HCT116 (cell line): ENCODE measurements around the gene A3GALT2. TPM values are rescaled to one million over a fixed set of nuclear protein-coding genes. Genes with fewer than 3 reads are reported as not detected.

Source experiments
- ATAC-seq: fragments of 200-7000 bp; cut with Tn5 transposase; 2 replicates; pipeline ENCODE4 v1.9.1; 2020; ENCODE audit warnings: mild to moderate bottlenecking, moderate library complexity
- BruUV-seq: library from RNA; stranded (reverse); fragments of 400-500 nt; replicated peaks from 2 replicates; lab custom pipeline; 2021; lab: Mats Ljungman, UMichigan
- CTCF ChIA-PET: fragments of 300-600 bp; sonication (Branson Sonifier 250); formaldehyde crosslinking; loops from one replicate; lab custom pipeline; 2021; ENCODE audit warnings: antibody characterized with exemption; lab: Charles Lee
- POLR2A ChIA-PET: fragments of 300-600, 350-600 bp; sonication (Branson Sonifier 250); formaldehyde crosslinking; loops from one replicate; lab custom pipeline; 2021; ENCODE audit warnings: antibody characterized with exemption; lab: Charles Lee
- RAD21 ChIA-PET, 2 experiments: fragments of 300-600 bp; sonication (Branson Sonifier 250); formaldehyde crosslinking; loops; one replicate each; lab custom pipeline; 2023; ENCODE audit warnings: low total read pairs in 2 of 2; ENCODE audit not compliant: uncharacterized antibody in 2 of 2, unreplicated experiment in 2 of 2, low non-redundant PET in 1 of 2; lab: Charles Lee
- DNase-seq: peaks from one replicate; pipeline ENCODE4 v3.0.0-alpha.2; 2010; ENCODE audit warnings: low read depth, low spot score
- H2AFZ ChIP-seq: fragments of 200-600 bp; shearing (Covaris generic), sonication (generic); 2 replicates; pipeline ENCODE4 v1.6.1; 2017; ENCODE audit warnings: low read depth, mixed run types, mixed read lengths, antibody characterized with exemption, low read length; ENCODE audit not compliant: poor library complexity, severe bottlenecking
- H3K27ac ChIP-seq: 2 replicates; pipeline ENCODE4 v1.5.1; 2012; ENCODE audit warnings: low read depth, low read length
- H3K27me3 ChIP-seq: fragments of 200-600 bp; sonication (generic); 2 replicates; pipeline ENCODE4 v1.6.1; 2016; ENCODE audit warnings: mixed run types, low read length, mixed read lengths; ENCODE audit not compliant: insufficient read depth
- H3K36me3 ChIP-seq, 2 experiments: fragments of 200-500 bp in 1 of 2; fragments of 200-600 bp in 1 of 2; sonication (Bioruptor generic) in 1 of 2; sonication (generic) in 1 of 2; 2 replicates each; pipeline versions ENCODE4 v1.5.1 to v1.6.1; 2014 to 2016; ENCODE audit warnings: low read length in 2 of 2, inconsistent platforms in 1 of 2, mixed read lengths in 1 of 2, mixed run types in 1 of 2; ENCODE audit not compliant: insufficient read depth in 2 of 2, control insufficient read depth in 1 of 2
- H3K4me1 ChIP-seq, 2 experiments: fragments of 200-600 bp in 1 of 2; sonication (generic) in 1 of 2; 2 replicates each; pipeline versions ENCODE4 v1.5.1 to v1.6.1; 2012 to 2017; ENCODE audit warnings: low read length in 2 of 2, inconsistent platforms in 1 of 2, mild to moderate bottlenecking in 1 of 2, mixed read lengths in 1 of 2, mixed run types in 1 of 2, moderate library complexity in 1 of 2; ENCODE audit not compliant: insufficient read depth in 2 of 2, control insufficient read depth in 1 of 2
- H3K4me2 ChIP-seq: fragments of 200-600 bp; sonication (generic); 2 replicates; pipeline ENCODE4 v1.6.1; 2017; ENCODE audit warnings: mixed run types, low read length, mixed read lengths
- H3K4me3 ChIP-seq, 2 experiments: fragments of 200-600 bp in 1 of 2; sonication (generic) in 1 of 2; replicated peaks in 1 of 2; 2 replicates each; pipeline ENCODE4 v1.5.1; 2011 to 2016; ENCODE audit warnings: low read length in 2 of 2, control low read depth in 1 of 2, low read depth in 1 of 2, mild to moderate bottlenecking in 1 of 2, mixed read lengths in 1 of 2, mixed run types in 1 of 2
- H3K79me2 ChIP-seq: fragments of 200-600 bp; sonication (generic); 2 replicates; pipeline ENCODE4 v1.6.1; 2017; ENCODE audit warnings: mild to moderate bottlenecking, mixed run types, low read length, moderate library complexity, mixed read lengths; ENCODE audit not compliant: insufficient read depth
- H3K9ac ChIP-seq: fragments of 200-600 bp; sonication (generic); 2 replicates; pipeline ENCODE4 v1.6.1; 2016; ENCODE audit warnings: low read length, mixed read lengths
- H3K9me2 ChIP-seq: fragments of 200-600 bp; sonication (generic), shearing (Covaris generic); 2 replicates; pipeline ENCODE4 v1.6.1; 2017; ENCODE audit warnings: mixed run types, mild to moderate bottlenecking, moderate library complexity; ENCODE audit not compliant: insufficient read depth
- H3K9me3 ChIP-seq, 2 experiments: fragments of 200-500 bp in 1 of 2; fragments of 200-600 bp in 1 of 2; sonication (Bioruptor generic) in 1 of 2; sonication (generic) in 1 of 2; 2 replicates each; pipeline ENCODE4 v1.6.1; 2014 to 2017; ENCODE audit warnings: low read length in 2 of 2, mixed read lengths in 2 of 2, inconsistent platforms in 1 of 2, low read depth in 1 of 2, mild to moderate bottlenecking in 1 of 2, mixed run types in 1 of 2, moderate library complexity in 1 of 2; ENCODE audit not compliant: control insufficient read depth in 1 of 2, insufficient read depth in 1 of 2
- H4K20me1 ChIP-seq: fragments of 200-600 bp; sonication (generic), shearing (Covaris generic); 2 replicates; pipeline ENCODE4 v1.6.1; 2017; ENCODE audit warnings: mixed run types, mild to moderate bottlenecking, moderate library complexity; ENCODE audit not compliant: insufficient read depth
- CEBPB ChIP-seq: IDR thresholded peaks from 2 replicates; pipeline ENCODE4 v1.6.1; 2012; ENCODE audit warnings: low read depth
- CTCF ChIP-seq, 3 experiments: fragments of 200-600 bp in 1 of 3; sonication (generic) in 1 of 3; IDR thresholded peaks in 2 of 3; conservative IDR thresholded peaks in 1 of 3; 2 replicates each; pipeline ENCODE4 v1.5.1; 2012 to 2017; ENCODE audit warnings: low read depth in 2 of 3, low read length in 2 of 3, antibody characterized with exemption in 1 of 3, borderline replicate concordance in 1 of 3, control low read depth in 1 of 3, mild to moderate bottlenecking in 1 of 3, mixed read lengths in 1 of 3, mixed run types in 1 of 3, moderate library complexity in 1 of 3; ENCODE audit not compliant: insufficient read depth in 1 of 3
- EZH2phosphoT487 ChIP-seq: fragments of 200-600 bp; IDR thresholded peaks from 2 replicates; pipeline ENCODE4 v1.6.1; 2018; ENCODE audit warnings: antibody characterized with exemption, borderline replicate concordance
- JUND ChIP-seq: IDR thresholded peaks from 2 replicates; pipeline ENCODE4 v1.6.1; 2012
- RAD21 ChIP-seq: IDR thresholded peaks from 2 replicates; pipeline ENCODE4 v1.6.1; 2012; ENCODE audit warnings: low read depth, mild to moderate bottlenecking
- SRF ChIP-seq: IDR thresholded peaks from 2 replicates; pipeline ENCODE4 v1.6.1; 2012; ENCODE audit warnings: low read depth
- YY1 ChIP-seq: IDR thresholded peaks from 2 replicates; pipeline ENCODE4 v1.6.1; 2011; ENCODE audit warnings: low read length, low read depth, moderate library complexity, mild to moderate bottlenecking; ENCODE audit not compliant: insufficient replicate concordance; ENCODE audit errors: extremely low read depth
- ZFX ChIP-seq: fragments of 450-650 bp; IDR thresholded peaks from 2 replicates; pipeline ENCODE4 v1.6.1; 2017
- intact Hi-C: fragments of 100-400 bp; cut with micrococcal nuclease; formaldehyde crosslinking; loops from 2 replicates; pipeline ENCODE4 v1.10.0; 2022
- total RNA-seq: library from RNA; stranded (reverse); gene quantifications from one replicate; pipeline ENCODE4 v1.2.1, GENCODE V29; 2021; ENCODE audit not compliant: unreplicated experiment

Gene A3GALT2
- total RNA-seq, 1 experiment from 2014 or later = not detected

- H3K9me3 ChIP-seq = no peaks in the 10 kb centered on the region
- no peaks in the 10 kb centered on the region for H3K9me2 ChIP-seq
- H3K4me3 ChIP-seq = no peak overlapping the region
- ChIA-PET RAD21 (interaction anchor here in 1 of 2 experiments (0.8 kb wide), 1 partner anchor 172 kb away, joined by 3 read pairs; no protein-coding TSS in a partner anchor), CTCF (interaction anchor here (3.8 kb wide), 1 partner anchor 172 kb away, joined by 23 read pairs; the partner anchor contains the start of gene ZSCAN20), POLR2A (no interaction called here)
- H3K9ac ChIP-seq = no peak overlapping the region
- H3K79me2 ChIP-seq = no peaks in the 10 kb centered on the region
- intact Hi-C loops = loop anchor here (5.0 kb wide), 2 partner anchors 159 to 186 kb away; no protein-coding TSS in a partner anchor
- peak; percentile 74 for TF ChIP-seq RAD21
- peak; percentile 36 for TF ChIP-seq YY1
- peak; percentile 71 to 91 (median 89) for TF ChIP-seq CTCF (IDR thresholded peaks at IDR 0.05 in 2 of 3, conservative IDR thresholded peaks at IDR 0.05 in 1 of 3; ENCODE audit: borderline replicate concordance in 1 of 3, insufficient read depth in 1 of 3, low read depth in 2 of 3, low read length in 2 of 3)
- no peak for TF ChIP-seq EZH2phosphoT487
- TF ChIP-seq SRF = no peak
- no peak for TF ChIP-seq CEBPB
- no peak for TF ChIP-seq JUND
- no peak for TF ChIP-seq ZFX
- peak; percentile 87 for ATAC-seq
- BruUV-seq = no TSS peak
- no peaks in the 10 kb centered on the region for H3K27me3 ChIP-seq
- H3K36me3 ChIP-seq = no peaks in the 10 kb centered on the region
- no peak overlapping the region for H3K27ac ChIP-seq
- DNase-seq = peak; percentile 47
- no peak overlapping the region for H2AFZ ChIP-seq
- H3K4me1 ChIP-seq = peaks cover 0 to 8% of the 10 kb centered on the region in 2 experiments; a peak in 2 of 4 replicates
- no peaks in the 10 kb centered on the region for H4K20me1 ChIP-seq
- H3K4me2 ChIP-seq = peak overlapping the region; percentile 41
Measured at GRCh38 chr1:33298623-33299277, 22.1 kb downstream of the A3GALT2 start.
